ENCODE data around the gene FGGY.

DNA sequence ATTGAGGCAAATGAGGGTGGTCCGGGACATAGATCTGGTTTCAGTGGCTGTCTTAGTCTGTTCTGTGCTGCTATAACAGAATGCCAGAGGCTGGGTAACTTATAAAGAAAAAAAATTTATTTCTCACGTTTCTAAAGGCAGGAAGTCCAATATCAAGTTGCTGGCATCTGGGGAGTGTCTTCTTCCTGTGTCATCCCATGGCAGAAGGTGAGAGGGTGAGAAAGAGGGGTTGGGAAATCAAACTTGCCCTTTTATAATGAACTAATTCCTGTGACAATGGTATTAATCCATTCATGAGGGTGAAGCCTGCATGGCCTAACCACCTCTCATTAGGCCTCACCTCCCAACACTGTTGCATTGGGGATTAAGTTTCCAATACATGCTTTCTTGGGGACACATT, 3.7 kb upstream of the FGGY start:
- TF ChIP-seq, protein P1, sequence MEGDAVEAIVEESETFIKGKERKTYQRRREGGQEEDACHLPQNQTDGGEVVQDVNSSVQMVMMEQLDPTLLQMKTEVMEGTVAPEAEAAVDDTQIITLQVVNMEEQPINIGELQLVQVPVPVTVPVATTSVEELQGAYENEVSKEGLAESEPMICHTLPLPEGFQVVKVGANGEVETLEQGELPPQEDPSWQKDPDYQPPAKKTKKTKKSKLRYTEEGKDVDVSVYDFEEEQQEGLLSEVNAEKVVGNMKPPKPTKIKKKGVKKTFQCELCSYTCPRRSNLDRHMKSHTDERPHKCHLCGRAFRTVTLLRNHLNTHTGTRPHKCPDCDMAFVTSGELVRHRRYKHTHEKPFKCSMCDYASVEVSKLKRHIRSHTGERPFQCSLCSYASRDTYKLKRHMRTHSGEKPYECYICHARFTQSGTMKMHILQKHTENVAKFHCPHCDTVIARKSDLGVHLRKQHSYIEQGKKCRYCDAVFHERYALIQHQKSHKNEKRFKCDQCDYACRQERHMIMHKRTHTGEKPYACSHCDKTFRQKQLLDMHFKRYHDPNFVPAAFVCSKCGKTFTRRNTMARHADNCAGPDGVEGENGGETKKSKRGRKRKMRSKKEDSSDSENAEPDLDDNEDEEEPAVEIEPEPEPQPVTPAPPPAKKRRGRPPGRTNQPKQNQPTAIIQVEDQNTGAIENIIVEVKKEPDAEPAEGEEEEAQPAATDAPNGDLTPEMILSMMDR (IDR thresholded peaks at IDR 0.05; ENCODE audit: low read depth, low read length) = no peak
- TF ChIP-seq, protein P2, sequence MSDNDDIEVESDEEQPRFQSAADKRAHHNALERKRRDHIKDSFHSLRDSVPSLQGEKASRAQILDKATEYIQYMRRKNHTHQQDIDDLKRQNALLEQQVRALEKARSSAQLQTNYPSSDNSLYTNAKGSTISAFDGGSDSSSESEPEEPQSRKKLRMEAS (IDR thresholded peaks at IDR 0.05; ENCODE audit: low read depth, low read length) = no peak
- no peak for TF ChIP-seq POLR2A (IDR thresholded peaks at IDR 0.05; ENCODE audit: extremely low read depth, insufficient read length)
- no peak for TF ChIP-seq MYC (IDR thresholded peaks at IDR 0.05; ENCODE audit: low read depth, low read length)
